ENCODE results near the gene SNRNP48.

Gene SNRNP48

GRCh38 chr6:7559651-7560385, 30.2 kb upstream of the SNRNP48 start:
- no peak for DNase-seq

GRCh38 chr6:7561153-7561964, 28.6 kb upstream of the SNRNP48 start:
- no peak for DNase-seq

- no peak for DNase-seq
Observed at GRCh38 chr6:7562769-7563168, 27.2 kb upstream of the SNRNP48 start.

- no peak for DNase-seq
Observed at GRCh38 chr6:7566107-7566506, 23.9 kb upstream of the SNRNP48 start.

- DNase-seq = no peak
Observed at GRCh38 chr6:7566617-7567173, 23.3 kb upstream of the SNRNP48 start.

GRCh38 chr6:7568021-7568420, 22.0 kb upstream of the SNRNP48 start:
- no peak for DNase-seq

GRCh38 chr6:7569082-7569481, 20.9 kb upstream of the SNRNP48 start:
- no peak for DNase-seq

GRCh38 chr6:7572213-7572943, 17.6 kb upstream of the SNRNP48 start:
- no peak for DNase-seq

GRCh38 chr6:7574500-7574899, 15.5 kb upstream of the SNRNP48 start:
- DNase-seq = no peak

- no peak for DNase-seq
Observed at GRCh38 chr6:7578516-7578915, 11.5 kb upstream of the SNRNP48 start.

GRCh38 chr6:7578931-7579330, 11.1 kb upstream of the SNRNP48 start:
- DNase-seq = no peak

GRCh38 chr6:7579851-7580250, 10.1 kb upstream of the SNRNP48 start:
- no peak for DNase-seq

- no peak for DNase-seq
Observed at GRCh38 chr6:7580537-7580926, 9.5 kb upstream of the SNRNP48 start.

- DNase-seq = no peak
Observed at GRCh38 chr6:7580927-7581618, 8.9 kb upstream of the SNRNP48 start.

- DNase-seq = no peak
Observed at GRCh38 chr6:7585287-7585930, 4.6 kb upstream of the SNRNP48 start.

GRCh38 chr6:7587631-7588100, 2.3 kb upstream of the SNRNP48 start:
- no peak for DNase-seq

GRCh38 chr6:7588506-7588905, 1.5 kb upstream of the SNRNP48 start:
- DNase-seq = no peak

- no peak for DNase-seq
Observed at GRCh38 chr6:7589221-7589620, 777 bp upstream of the SNRNP48 start.

GRCh38 chr6:7590918-7591302, 912 bp downstream of the SNRNP48 start:
- DNase-seq = peak; percentile 1

- no peak for DNase-seq
Observed at GRCh38 chr6:7591770-7592169, 1.8 kb downstream of the SNRNP48 start.

- DNase-seq = no peak
Observed at GRCh38 chr6:7593229-7593628, 3.2 kb downstream of the SNRNP48 start.

- no peak for DNase-seq
Observed at GRCh38 chr6:7594579-7595125, 4.7 kb downstream of the SNRNP48 start.

Data from midbrain (tissue), 1 donor.